ENCODE measurements around the gene PDE4DIP. TPM values are rescaled to one million over a fixed set of nuclear protein-coding genes. Genes with fewer than 3 reads are reported as not detected.
"Not testable (repeated sequence)": the region's sequence is repeated elsewhere in the genome, so short reads cannot be mapped to it uniquely, and the experiment has no call there.

The PDE4DIP gene
- 100 to 1,000 TPM in 1 of 4 donors, 10 to 100 TPM in 3; 61.4 to 102 (median 78.1) TPM for total RNA-seq

GRCh38 chr1:148844220-148844619, at the start of gene PDE4DIP:
Gene PDE4DIP (plus strand): TSS chr1:148844428. CDS start chr1:148844775, 347 bp downstream.
- WGBS, result no CpG with 5 or more reads among the region's 36 CpGs
- H3K4me3 ChIP-seq; H3K27ac ChIP-seq; H3K36me3 ChIP-seq; H3K4me1 ChIP-seq; H3K27me3 ChIP-seq; DNase-seq (ENCODE audit: low spot score in 2 of 2); H3K9me3 ChIP-seq: not testable (repeated sequence)

- not testable (repeated sequence) for H3K9me3 ChIP-seq; H3K36me3 ChIP-seq; DNase-seq (ENCODE audit: low spot score in 2 of 2); H3K4me1 ChIP-seq; H3K4me3 ChIP-seq; H3K27me3 ChIP-seq; H3K27ac ChIP-seq
- no CpG with 5 or more reads among the region's 50 CpGs for WGBS
Measured at GRCh38 chr1:148808268-148808928, 35.8 kb upstream of the PDE4DIP start.

GRCh38 chr1:148808929-148809283, 35.3 kb upstream of the PDE4DIP start:
- not testable (repeated sequence) for H3K36me3 ChIP-seq; H3K27ac ChIP-seq; H3K4me3 ChIP-seq; H3K4me1 ChIP-seq; DNase-seq (ENCODE audit: low spot score in 2 of 2); H3K27me3 ChIP-seq; H3K9me3 ChIP-seq
- WGBS, result no CpG with 5 or more reads among the region's 6 CpGs

- not testable (repeated sequence) for H3K4me3 ChIP-seq; H3K27me3 ChIP-seq; H3K36me3 ChIP-seq; H3K4me1 ChIP-seq; H3K9me3 ChIP-seq; DNase-seq (ENCODE audit: low spot score in 2 of 2); H3K27ac ChIP-seq
- WGBS, result 100% methylated on average over 1 of the region's 7 CpGs
Measured at GRCh38 chr1:148822180-148822579, 22.0 kb upstream of the PDE4DIP start.

GRCh38 chr1:148823822-148824221, 20.4 kb upstream of the PDE4DIP start:
- no CpG with 5 or more reads among the region's 2 CpGs for WGBS

GRCh38 chr1:148825029-148825428, 19.2 kb upstream of the PDE4DIP start:
- WGBS, result no CpG with 5 or more reads among the region's 2 CpGs
- H3K4me1 ChIP-seq; DNase-seq (ENCODE audit: low spot score in 2 of 2): not testable (repeated sequence)

More at GRCh38 chr1:148823822-148824221, 20.4 kb upstream of the PDE4DIP start:
- not testable (repeated sequence) for H3K27ac ChIP-seq; H3K27me3 ChIP-seq; H3K9me3 ChIP-seq; H3K4me3 ChIP-seq; H3K36me3 ChIP-seq; H3K4me1 ChIP-seq; DNase-seq (ENCODE audit: low spot score in 2 of 2)

GRCh38 chr1:148828531-148828930, 15.7 kb upstream of the PDE4DIP start:
- H3K4me3 ChIP-seq; H3K36me3 ChIP-seq; H3K27me3 ChIP-seq; H3K9me3 ChIP-seq; H3K4me1 ChIP-seq; DNase-seq (ENCODE audit: low spot score in 2 of 2); H3K27ac ChIP-seq: not testable (repeated sequence)
- WGBS, result no CpG with 5 or more reads among the region's 2 CpGs

More at GRCh38 chr1:148825029-148825428, 19.2 kb upstream of the PDE4DIP start:
- H3K36me3 ChIP-seq, H3K27me3 ChIP-seq, H3K27ac ChIP-seq, H3K4me3 ChIP-seq, H3K9me3 ChIP-seq: not testable (repeated sequence)

- not testable (repeated sequence) for DNase-seq (ENCODE audit: low spot score in 2 of 2); H3K9me3 ChIP-seq; H3K4me3 ChIP-seq; H3K27ac ChIP-seq; H3K4me1 ChIP-seq; H3K27me3 ChIP-seq; H3K36me3 ChIP-seq
Measured at GRCh38 chr1:148828962-148829361, 15.3 kb upstream of the PDE4DIP start.

GRCh38 chr1:148829365-148829764, 14.9 kb upstream of the PDE4DIP start:
- not testable (repeated sequence) for H3K36me3 ChIP-seq; H3K4me1 ChIP-seq; DNase-seq (ENCODE audit: low spot score in 2 of 2); H3K27ac ChIP-seq; H3K9me3 ChIP-seq; H3K4me3 ChIP-seq; H3K27me3 ChIP-seq
- no CpG with 5 or more reads among the region's 3 CpGs for WGBS

GRCh38 chr1:148841262-148841661, 3.0 kb upstream of the PDE4DIP start:
- H3K27me3 ChIP-seq; H3K9me3 ChIP-seq; H3K36me3 ChIP-seq; H3K4me3 ChIP-seq; H3K27ac ChIP-seq; DNase-seq (ENCODE audit: low spot score in 2 of 2); H3K4me1 ChIP-seq: not testable (repeated sequence)
- WGBS, result no CpG with 5 or more reads among the region's 1 CpG

- H3K36me3 ChIP-seq; H3K4me3 ChIP-seq; H3K27ac ChIP-seq; H3K27me3 ChIP-seq; H3K4me1 ChIP-seq; DNase-seq (ENCODE audit: low spot score in 2 of 2); H3K9me3 ChIP-seq: not testable (repeated sequence)
- no CpG with 5 or more reads among the region's 14 CpGs for WGBS
Measured at GRCh38 chr1:148844651-148845050, 423 bp downstream of the PDE4DIP start.

GRCh38 chr1:148845068-148845467, 840 bp downstream of the PDE4DIP start:
- H3K27ac ChIP-seq; H3K36me3 ChIP-seq; H3K27me3 ChIP-seq; H3K4me1 ChIP-seq; H3K4me3 ChIP-seq; H3K9me3 ChIP-seq; DNase-seq (ENCODE audit: low spot score in 2 of 2): not testable (repeated sequence)
- no CpG with 5 or more reads among the region's 4 CpGs for WGBS

- not testable (repeated sequence) for H3K27ac ChIP-seq; DNase-seq (ENCODE audit: low spot score in 2 of 2); H3K4me1 ChIP-seq; H3K9me3 ChIP-seq; H3K27me3 ChIP-seq; H3K36me3 ChIP-seq; H3K4me3 ChIP-seq
- WGBS, result no CpG with 5 or more reads among the region's 2 CpGs
Measured at GRCh38 chr1:148850347-148850746, 6.1 kb downstream of the PDE4DIP start.

GRCh38 chr1:148850840-148851239, 6.6 kb downstream of the PDE4DIP start:
- H3K4me1 ChIP-seq; H3K27me3 ChIP-seq; H3K36me3 ChIP-seq; H3K27ac ChIP-seq; H3K9me3 ChIP-seq; DNase-seq (ENCODE audit: low spot score in 2 of 2); H3K4me3 ChIP-seq: not testable (repeated sequence)

GRCh38 chr1:148851684-148852083, 7.5 kb downstream of the PDE4DIP start:
- H3K36me3 ChIP-seq; H3K27ac ChIP-seq; H3K9me3 ChIP-seq; DNase-seq (ENCODE audit: low spot score in 2 of 2); H3K4me1 ChIP-seq; H3K27me3 ChIP-seq; H3K4me3 ChIP-seq: not testable (repeated sequence)
- no CpG with 5 or more reads among the region's 2 CpGs for WGBS
